Measurements from ENCODE around the gene MRPL3.

DNA sequence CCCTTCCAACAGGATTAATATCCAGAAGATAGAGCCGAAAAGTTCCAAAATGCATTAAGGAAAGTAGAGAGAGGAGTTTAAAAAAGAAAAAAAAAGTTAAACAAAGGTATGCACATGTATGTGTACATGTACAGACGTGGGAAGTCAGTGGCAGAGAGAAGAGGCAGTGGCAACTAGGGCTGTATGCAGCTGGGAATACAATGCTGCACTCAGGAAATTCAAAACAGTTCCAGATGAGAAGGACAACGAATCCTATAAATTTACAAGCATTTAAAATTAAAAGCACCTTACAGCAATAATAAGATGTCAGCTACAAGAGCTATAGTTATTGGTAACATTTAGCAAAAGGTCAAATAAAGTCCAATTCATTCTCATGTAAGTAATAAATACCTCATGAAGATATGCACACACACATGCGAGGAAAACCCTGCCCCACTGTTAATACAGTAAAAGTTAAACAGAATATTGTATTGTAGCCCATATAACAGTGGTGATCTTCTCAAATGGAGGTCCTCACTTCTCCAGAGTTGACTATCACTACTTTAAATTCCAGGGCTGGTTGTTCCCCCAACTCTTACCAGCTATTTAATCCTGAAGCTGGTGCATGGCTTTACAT is 18.2 kb downstream of the MRPL3 start:
- TF ChIP-seq, protein P1, sequence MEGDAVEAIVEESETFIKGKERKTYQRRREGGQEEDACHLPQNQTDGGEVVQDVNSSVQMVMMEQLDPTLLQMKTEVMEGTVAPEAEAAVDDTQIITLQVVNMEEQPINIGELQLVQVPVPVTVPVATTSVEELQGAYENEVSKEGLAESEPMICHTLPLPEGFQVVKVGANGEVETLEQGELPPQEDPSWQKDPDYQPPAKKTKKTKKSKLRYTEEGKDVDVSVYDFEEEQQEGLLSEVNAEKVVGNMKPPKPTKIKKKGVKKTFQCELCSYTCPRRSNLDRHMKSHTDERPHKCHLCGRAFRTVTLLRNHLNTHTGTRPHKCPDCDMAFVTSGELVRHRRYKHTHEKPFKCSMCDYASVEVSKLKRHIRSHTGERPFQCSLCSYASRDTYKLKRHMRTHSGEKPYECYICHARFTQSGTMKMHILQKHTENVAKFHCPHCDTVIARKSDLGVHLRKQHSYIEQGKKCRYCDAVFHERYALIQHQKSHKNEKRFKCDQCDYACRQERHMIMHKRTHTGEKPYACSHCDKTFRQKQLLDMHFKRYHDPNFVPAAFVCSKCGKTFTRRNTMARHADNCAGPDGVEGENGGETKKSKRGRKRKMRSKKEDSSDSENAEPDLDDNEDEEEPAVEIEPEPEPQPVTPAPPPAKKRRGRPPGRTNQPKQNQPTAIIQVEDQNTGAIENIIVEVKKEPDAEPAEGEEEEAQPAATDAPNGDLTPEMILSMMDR (IDR thresholded peaks at IDR 0.05) = no peak
- TF ChIP-seq POLR2A (IDR thresholded peaks at IDR 0.05) = no peak

Measured in upper lobe of left lung (tissue), 4 donors.